Measurements from ENCODE around the gene NRXN2.

The NRXN2 gene

DNA sequence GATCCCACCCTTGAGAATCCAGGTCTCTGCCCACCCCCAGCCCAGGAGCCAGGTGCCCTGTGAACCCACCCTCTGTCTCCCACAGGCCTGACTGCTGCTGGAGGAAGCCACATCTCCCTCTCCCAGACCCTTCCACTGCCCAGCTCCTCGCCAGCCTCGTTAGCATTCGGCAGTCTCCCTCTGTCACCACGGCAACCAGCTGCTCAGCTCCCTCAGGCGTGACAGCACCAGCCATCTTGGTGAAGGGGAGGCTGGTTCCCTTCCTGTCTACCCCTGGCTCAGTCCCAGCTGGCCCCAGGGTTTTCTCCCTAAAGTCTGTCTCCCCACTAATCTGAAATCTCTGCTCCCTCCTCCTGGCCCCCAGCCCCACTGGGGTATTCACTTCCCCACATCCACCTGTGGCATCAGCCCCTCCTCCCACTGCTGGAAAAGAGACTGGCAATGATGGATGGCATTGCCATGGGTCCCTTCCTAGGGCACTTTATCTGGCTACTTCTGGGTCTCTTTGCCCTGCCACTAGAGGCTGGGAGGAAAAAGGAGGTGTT, 28.1 kb downstream of the NRXN2 start:
- no peak for TF ChIP-seq CTCF (IDR thresholded peaks at IDR 0.05)

DNA sequence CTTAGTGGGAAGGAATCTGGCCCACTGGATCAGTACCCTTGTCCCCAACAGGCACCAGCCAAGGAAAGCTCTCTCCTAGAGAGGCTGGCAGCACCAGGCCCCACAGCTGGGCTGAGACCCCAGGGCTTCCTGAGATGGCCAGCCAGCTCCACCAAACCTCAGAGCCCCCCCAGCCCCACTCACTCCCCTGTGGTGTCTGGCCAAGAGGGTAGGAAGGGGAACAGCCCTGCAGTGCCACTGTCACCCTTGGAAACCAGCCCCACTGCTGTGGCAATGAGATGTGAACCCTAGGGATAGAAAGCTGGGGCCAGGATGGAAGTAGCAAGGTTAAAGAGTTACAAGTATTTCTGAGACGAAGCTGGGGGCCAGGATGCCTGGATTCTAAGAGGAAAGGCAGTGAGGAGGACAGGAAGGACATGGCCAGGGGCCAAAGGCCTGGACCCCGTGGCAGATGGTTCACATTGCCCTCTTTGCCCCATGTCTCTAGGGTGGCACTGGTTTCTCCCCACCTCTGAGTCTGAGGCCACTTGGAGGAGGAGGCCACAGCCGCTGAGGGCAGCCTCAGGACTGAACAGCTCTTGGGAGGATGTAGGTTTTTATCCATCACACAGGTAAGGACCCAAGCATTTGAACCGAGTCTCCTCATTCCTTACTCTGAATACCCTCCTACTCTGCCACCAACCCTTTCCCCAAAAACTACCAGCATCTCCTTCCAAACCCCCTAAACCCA, 28.8 kb downstream of the NRXN2 start:
- TF ChIP-seq CTCF (IDR thresholded peaks at IDR 0.05): no peak

- no peak for TF ChIP-seq CTCF (IDR thresholded peaks at IDR 0.05)
Observed at GRCh38 chr11:64692764-64693331, 30.1 kb downstream of the NRXN2 start.

GRCh38 chr11:64691543-64691942, 31.5 kb downstream of the NRXN2 start:
- no peak for TF ChIP-seq CTCF (IDR thresholded peaks at IDR 0.05)

DNA sequence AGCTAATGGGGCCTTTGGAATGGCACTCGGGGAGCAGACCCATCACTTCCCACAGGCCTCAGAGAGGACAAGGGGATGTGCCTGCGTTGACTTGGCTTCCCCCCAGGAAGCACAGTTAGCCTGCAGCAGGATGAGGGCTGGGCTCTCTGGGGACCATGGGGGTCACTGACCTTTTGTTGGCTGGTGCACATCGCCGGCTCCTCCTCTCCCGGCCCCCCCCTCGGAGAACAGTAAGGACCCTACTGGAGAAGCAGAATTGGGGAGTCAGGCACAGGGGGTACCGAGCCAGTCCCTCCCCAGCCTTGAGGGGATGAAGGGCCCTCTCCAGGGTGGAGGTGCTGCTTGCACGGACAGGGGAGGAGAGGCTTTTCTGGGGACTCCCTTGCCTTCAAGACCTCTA, 32.8 kb downstream of the NRXN2 start:
- no peak for TF ChIP-seq CTCF (IDR thresholded peaks at IDR 0.05)

DNA sequence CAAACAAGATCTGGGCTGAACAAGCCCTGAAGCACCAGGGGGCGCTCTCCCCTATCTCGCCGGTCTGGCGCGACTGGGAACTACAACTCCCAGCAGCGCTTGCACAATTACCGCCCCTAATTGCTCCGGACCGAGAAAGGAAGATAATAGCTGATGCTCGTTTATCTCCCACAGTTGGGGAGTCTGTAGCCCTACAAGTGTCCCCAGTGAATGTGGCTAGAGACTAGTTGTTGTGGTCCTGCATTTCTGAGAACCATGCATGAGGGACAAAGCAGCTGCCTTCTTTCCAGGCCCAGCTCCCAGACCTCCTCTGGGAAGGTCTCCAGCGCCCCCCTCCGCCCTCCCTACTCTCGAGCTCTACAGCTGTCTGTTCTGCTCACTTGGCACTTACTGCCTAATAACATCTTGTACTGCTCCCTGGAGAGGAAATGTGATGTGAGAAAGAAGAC, 34.4 kb downstream of the NRXN2 start:
- peak; percentile 96 for TF ChIP-seq CTCF (IDR thresholded peaks at IDR 0.05)

GRCh38 chr11:64687643-64688533, 35.1 kb downstream of the NRXN2 start:
- TF ChIP-seq CTCF (IDR thresholded peaks at IDR 0.05): no peak
